GM19324 (cell line): ENCODE data around the gene HGS.

Source experiments
- ATAC-seq: cut with Tn5 transposase; IDR thresholded peaks from one replicate; pipeline ENCODE4 v1.9.1; 2021; ENCODE audit warnings: mild to moderate bottlenecking, moderate library complexity; ENCODE audit not compliant: unreplicated experiment, low FRiP score

The HGS gene

GRCh38 chr17:81683208-81683583, 615 bp upstream of the HGS start:
- ATAC-seq: no peak

- ATAC-seq: no peak
Measured at GRCh38 chr17:81684442-81684911, 666 bp downstream of the HGS start.

DNA sequence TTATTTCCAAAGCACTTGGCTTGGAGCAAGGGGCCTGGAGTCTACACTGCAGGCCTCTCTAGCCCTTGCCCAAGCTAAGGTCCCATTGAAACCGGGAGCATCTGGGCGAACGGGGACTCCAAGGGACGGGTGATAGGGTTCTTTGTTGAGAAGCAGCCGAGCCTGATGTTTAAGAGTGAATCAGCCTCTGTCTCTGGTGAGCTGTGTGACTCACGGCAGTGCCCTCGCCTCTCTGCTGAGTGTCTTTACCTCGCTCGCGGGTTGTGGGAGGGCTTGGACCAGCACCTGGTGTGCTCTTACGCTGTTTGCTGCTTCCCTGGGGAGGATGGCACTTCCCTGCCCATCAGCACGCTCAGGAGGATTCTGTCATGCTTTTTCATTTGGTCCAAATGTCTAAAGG, 1.3 kb downstream of the HGS start:
- ATAC-seq: no peak

GRCh38 chr17:81686614-81687013, 2.8 kb downstream of the HGS start:
- no peak for ATAC-seq

DNA sequence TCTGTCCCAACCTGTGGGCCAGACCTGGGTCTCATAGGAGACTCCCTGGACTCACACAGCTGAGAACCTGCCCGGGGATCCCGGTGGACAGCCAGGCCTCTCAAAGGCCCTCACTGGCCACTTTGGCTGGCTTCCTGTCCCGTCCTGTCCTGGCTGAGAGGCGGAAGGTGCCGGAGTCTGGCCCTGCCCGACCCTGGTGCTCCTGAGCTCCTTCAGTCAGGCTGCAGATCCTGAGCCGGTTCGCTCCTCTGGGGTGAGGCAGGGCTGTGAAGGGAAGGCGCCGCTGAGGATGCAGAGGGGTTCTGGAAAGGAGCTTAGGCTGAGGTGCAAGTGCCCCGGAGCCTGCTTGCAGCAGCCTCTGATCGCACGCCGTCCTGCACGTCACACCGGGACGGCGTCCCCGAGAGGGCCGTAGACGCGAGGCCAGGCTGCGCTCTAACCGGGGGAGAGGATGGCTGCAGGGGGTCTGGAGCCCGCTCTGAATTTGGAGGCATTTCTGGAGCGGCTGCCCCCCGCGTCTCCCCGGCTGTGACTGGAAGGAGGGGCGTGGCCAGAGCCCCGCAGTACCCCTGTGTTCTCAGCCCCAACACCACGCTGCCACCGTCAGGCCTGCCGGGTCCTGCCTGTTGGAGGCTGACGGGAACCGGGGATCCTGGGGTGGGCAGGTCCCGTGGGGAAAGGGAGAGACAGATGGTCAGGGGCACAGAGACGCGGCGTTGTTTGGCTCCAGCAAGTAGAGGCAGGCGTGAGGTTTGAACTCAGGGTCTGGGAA, 4.1 kb downstream of the HGS start:
- ATAC-seq: no peak

GRCh38 chr17:81688616-81689015, 4.8 kb downstream of the HGS start:
- no peak for ATAC-seq

DNA sequence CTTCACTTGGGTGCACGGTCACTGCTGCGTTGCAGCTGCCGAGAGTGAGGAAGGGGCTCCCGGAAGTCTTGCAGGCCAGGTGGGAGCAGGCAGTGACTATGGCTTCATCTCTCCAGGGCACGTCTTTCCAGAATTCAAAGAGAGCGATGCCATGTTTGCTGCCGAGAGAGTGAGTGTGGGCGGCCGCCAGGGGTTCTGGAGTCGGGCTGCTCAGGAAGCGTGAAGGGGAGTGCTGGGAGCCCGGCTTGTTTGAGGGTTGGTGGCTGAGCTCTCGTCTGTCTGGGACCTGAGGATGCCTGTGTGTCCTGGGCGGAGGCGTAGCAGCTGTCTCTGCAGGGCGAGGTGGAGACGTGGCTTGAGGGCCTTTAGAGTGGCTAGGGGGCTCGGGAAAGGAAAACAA, 6.3 kb downstream of the HGS start:
- no peak for ATAC-seq

DNA sequence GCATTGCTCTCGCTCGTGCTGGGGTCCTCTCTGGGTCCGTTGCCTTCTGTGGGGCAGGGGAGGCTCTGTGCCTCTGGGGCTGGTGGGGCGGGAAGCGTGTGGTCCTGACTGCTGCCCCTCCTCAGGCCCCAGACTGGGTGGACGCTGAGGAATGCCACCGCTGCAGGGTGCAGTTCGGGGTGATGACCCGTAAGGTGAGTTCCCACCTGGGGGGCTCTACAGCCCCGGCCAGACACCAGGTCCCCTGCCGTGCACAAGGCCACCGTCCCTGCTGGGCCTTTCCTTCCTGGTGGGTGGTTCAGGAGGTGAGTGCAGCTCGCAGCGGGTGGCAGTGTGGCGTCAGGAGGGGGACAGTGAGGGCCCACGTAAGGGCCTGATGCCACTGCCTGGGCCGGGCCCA, 6.7 kb downstream of the HGS start:
- ATAC-seq: no peak

- no peak for ATAC-seq
Measured at GRCh38 chr17:81691196-81691595, 7.4 kb downstream of the HGS start.

- ATAC-seq: no peak
Measured at GRCh38 chr17:81691608-81692007, 7.8 kb downstream of the HGS start.

GRCh38 chr17:81693509-81694210, 9.8 kb downstream of the HGS start:
- ATAC-seq: no peak

GRCh38 chr17:81694810-81695209, 11.0 kb downstream of the HGS start:
- no peak for ATAC-seq

GRCh38 chr17:81695211-81695610, 11.4 kb downstream of the HGS start:
- ATAC-seq: no peak

DNA sequence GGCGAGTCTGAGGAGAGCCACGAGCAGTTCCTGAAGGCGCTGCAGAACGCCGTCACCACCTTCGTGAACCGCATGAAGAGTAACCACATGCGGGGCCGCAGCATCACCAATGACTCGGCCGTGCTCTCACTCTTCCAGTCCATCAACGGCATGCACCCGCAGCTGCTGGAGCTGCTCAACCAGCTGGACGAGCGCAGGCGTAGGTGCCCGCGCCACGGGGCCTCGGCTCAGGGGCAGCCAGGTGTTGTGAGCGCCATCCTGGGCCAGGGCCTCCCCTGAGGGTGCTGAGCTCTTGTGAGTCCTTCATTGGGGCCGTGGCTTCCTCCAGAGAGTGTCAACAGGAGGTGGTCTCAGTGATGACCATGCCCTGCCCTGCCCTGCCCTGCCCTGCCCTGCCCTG, 12.0 kb downstream of the HGS start:
- no peak for ATAC-seq

DNA sequence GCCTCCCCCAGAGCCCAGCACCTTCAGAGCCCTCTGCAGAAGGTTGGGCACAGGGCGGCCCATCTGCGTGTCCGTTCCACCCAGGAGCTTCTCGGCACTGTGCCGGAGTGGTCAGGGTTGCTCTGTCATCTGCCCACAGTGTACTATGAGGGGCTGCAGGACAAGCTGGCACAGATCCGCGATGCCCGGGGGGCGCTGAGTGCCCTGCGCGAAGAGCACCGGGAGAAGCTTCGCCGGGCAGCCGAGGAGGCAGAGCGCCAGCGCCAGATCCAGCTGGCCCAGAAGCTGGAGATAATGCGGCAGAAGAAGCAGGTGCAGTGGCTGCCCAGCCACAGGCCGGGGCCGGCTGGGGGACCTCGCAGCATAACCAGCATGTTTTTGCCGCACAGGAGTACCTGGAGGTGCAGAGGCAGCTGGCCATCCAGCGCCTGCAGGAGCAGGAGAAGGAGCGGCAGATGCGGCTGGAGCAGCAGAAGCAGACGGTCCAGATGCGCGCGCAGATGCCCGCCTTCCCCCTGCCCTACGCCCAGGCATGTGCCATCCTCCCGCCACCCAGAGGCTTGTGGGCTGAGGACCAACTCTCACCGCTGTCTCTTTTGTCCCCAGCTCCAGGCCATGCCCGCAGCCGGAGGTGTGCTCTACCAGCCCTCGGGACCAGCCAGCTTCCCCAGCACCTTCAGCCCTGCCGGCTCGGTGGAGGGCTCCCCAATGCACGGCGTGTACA, 12.6 kb downstream of the HGS start:
- no peak for ATAC-seq

GRCh38 chr17:81697261-81698044, 13.6 kb downstream of the HGS start:
- no peak for ATAC-seq

GRCh38 chr17:81700353-81701287, 16.8 kb downstream of the HGS start:
- no peak for ATAC-seq

GRCh38 chr17:81701288-81702071, 17.7 kb downstream of the HGS start:
- no peak for ATAC-seq
